ENCODE data around the gene KHNYN. TPM values are rescaled to one million over a fixed set of nuclear protein-coding genes. Genes with fewer than 3 reads are reported as not detected.

The KHNYN gene
- total RNA-seq, 1 experiment from 2014 or later = 25.1 TPM

DNA sequence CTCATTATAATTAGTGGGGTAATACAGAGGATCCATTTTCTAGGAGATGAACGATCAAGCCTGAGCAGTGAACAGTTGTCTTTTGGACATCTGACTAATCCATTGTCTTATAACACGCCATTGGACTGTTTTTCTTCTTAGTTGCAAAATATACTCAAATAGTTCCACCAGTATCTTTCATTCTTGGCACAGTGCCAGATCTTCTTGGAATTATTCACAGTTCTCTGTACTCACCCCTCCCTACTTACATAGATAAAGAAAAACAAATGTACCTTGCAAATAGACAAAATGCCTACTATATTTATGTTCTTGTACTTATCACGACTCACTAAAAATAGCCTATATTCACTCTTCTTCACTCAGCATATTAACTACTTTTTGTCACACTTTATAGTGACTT is 4.0 kb upstream of the KHNYN start:
- peaks cover 3% of the 10 kb centered on the region; the same call in 1 of the 2 replicates for H3K36me3 ChIP-seq
- DNase-seq (ENCODE audit: low read depth in 1 of 2, low spot score in 2 of 2) = peak in 1 of 2 experiments; percentile 20
- H3K4me3 ChIP-seq = no peak overlapping the region
- no peak overlapping the region for H3K27ac ChIP-seq
- no peaks in the 10 kb centered on the region for H3K9me3 ChIP-seq (replicated peaks)
- H3K27me3 ChIP-seq (replicated peaks) = no peaks in the 10 kb centered on the region
- peaks cover 19% of the 10 kb centered on the region for H3K4me1 ChIP-seq (replicated peaks)

- Histone ChIP-seq H3K27me3 (replicated peaks) (no peaks in the 10 kb centered on the region), H3K27ac (no peak overlapping the region), H3K4me3 (no peak overlapping the region), H3K36me3 (peaks cover 9% of the 10 kb centered on the region; the same call in 1 of the 2 replicates), H3K4me1 (replicated peaks) (peaks cover 26% of the 10 kb centered on the region), H3K9me3 (replicated peaks) (no peaks in the 10 kb centered on the region)
- no peak for DNase-seq (ENCODE audit: low read depth in 1 of 2, low spot score in 2 of 2)
These were observed 3.4 kb upstream of the KHNYN start for GRCh38 chr14:24426150-24426911.

DNA sequence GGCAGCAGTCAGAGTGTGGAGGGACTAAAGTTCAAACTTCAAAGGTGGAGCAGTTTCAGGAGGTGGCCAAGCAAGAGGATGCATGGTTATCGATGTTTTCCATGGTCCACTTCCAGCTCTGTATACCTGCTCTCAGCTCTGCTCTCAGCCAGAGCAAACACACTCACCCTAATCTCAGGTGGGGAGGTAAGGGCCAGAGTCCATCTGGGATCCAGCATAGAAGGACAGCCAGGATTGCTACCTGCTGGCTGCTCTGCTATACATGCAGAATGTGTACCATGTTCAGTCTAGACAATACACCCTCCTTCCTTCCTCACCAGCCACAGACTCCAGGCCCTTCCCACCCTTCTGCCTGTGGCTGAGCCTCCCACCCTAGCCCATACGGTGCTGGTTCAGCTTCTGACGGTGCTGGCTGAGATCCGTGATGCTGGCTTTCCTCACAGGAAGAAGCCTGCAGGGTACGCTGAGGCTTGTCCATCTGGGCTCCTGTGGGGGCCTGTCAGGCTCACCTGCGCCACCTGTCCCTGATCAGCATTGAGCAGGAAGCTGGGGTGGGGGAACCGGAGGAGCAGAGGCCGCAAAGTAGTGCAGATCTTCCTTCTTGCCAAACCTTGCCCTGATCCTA is 2.7 kb upstream of the KHNYN start:
- Histone ChIP-seq H3K36me3 (peaks cover 16% of the 10 kb centered on the region), H3K27ac (no peak overlapping the region), H3K4me3 (no peak overlapping the region), H3K27me3 (replicated peaks) (no peaks in the 10 kb centered on the region), H3K9me3 (replicated peaks) (no peaks in the 10 kb centered on the region), H3K4me1 (replicated peaks) (peaks cover 33% of the 10 kb centered on the region)
- DNase-seq (ENCODE audit: low read depth in 1 of 2, low spot score in 2 of 2) = no peak

DNA sequence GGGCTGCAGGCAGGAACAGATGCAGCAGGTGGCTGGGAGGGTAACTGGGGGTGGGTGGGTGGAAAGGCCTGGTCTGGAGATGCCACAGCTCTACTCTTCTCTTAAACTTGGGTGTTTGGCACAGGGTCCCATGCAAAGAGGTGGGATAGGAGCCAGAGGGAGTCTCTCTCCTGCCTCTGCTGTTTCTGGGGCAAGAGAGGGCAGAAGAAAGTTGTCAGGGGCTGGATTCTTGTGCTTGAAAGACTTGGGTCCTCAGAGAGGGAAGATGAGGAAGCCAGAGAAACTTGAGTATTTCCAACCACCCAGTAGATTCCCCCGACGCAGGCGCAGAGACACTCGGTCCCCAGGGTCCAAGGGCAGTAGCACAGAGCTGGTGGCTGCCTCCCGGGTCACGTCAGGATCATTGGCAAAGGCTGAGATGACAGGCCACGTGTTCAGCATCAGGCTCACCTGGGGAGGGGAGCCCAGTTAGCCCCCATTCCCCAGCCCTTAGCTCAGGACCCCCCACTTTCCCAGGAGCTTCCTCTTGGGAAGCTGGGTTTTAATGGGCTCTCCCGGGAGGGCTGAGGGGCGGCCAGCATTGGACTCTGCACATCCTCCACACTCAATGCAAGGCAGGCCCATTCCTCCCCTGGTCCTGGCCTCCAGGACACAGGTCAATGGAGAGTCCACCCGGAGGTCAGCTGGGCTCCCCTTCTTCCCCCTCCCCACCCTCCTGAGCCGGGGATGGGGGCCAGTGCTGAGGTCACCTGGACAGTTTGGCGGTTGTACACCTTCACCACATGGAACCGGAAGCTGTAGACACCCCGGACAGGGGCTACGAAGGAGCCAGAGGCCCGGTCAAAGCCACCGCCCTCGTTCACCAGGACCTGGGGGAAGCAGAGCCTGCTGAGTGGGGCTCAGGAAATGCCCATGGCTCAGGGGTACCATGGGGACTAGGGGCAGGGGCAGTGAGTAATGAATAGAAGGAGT is 1.9 kb upstream of the KHNYN start:
- H3K9me3 ChIP-seq (replicated peaks) = no peaks in the 10 kb centered on the region
- no peak overlapping the region for H3K4me3 ChIP-seq
- peaks cover 34% of the 10 kb centered on the region for H3K4me1 ChIP-seq (replicated peaks)
- peaks cover 24% of the 10 kb centered on the region for H3K36me3 ChIP-seq
- DNase-seq (ENCODE audit: low read depth in 1 of 2, low spot score in 2 of 2) = no peak
- no peak overlapping the region for H3K27ac ChIP-seq
- H3K27me3 ChIP-seq (replicated peaks) = no peaks in the 10 kb centered on the region

DNA sequence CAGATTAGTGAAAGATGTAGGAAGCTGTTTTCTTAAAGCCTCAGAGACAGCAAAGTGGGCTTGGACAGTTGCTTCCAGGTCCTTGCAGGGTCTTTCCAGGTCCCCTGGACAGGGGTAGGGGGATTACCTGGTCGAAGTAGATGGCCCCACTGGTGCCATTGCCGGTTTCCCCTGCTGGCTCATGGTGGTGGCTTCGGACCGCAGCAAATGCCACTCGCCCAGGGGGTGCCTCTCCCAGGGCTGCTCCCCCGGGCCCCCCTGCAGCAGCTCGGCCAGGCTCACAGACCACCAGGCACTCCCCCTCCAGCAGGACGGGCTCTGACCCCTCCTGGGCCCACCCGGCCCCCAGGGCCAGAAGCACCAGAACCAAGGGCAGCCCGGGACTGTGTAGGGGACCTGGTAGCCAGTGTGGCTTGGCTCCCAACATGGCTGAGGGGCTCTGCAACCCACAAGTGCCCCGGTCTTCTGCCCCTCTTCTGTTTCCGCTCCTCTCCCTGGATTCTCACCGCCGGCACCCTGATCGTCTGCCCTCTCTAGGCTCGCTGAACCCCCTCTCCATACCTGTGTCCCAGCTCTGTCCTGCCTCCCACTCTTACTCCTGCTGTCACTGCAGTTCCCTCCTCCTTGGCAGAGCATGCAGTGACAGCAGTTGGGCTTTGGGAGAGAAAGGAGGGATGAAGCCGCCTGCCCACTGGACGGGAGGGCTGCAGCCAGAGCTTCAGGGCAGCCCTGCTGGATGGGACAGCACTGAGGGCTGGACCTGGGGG is 943 bp upstream of the KHNYN start:
- H3K9me3 ChIP-seq (replicated peaks) = no peaks in the 10 kb centered on the region
- DNase-seq (ENCODE audit: low read depth in 1 of 2, low spot score in 2 of 2) = no peak
- no peak overlapping the region for H3K4me3 ChIP-seq
- H3K36me3 ChIP-seq = peaks cover 34% of the 10 kb centered on the region
- H3K27ac ChIP-seq = peak overlapping the region; percentile 99; the same call in 1 of the 2 replicates
- H3K27me3 ChIP-seq (replicated peaks) = no peaks in the 10 kb centered on the region
- H3K4me1 ChIP-seq (replicated peaks) = peaks cover 34% of the 10 kb centered on the region

DNA sequence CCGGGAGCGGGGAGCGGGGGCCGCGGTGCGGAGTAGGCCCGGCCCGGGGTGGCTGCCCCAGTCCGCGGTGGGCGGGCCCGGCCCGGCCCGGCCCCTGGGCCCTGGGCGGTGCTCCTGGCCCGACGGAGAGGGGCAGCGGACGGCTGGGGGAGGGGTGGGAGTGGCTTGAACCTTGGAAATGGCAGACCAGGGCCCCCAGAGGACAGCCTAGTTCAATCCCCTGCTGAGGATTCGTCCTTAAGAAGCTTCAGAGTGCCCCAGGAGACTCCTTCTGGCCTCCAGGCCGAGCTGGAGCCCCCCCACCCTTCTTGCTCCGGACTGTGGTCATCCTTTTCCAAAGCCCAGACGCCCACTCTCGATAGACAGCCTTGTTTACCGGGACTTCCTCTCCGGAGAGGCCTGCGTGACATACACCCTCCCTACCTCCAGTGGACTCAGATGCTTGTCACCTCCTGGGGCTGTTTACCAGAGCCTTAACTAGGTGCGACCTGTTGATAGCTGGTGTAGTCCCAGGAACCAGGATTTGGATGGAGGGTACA is 458 bp downstream of the KHNYN start:
- Histone ChIP-seq H3K4me3 (peak overlapping the region; percentile 77), H3K9me3 (replicated peaks) (no peaks in the 10 kb centered on the region), H3K27ac (peak overlapping the region; percentile 99), H3K27me3 (replicated peaks) (no peaks in the 10 kb centered on the region), H3K36me3 (peaks cover 47% of the 10 kb centered on the region), H3K4me1 (replicated peaks) (peaks cover 34% of the 10 kb centered on the region)
- DNase-seq (ENCODE audit: low read depth in 1 of 2, low spot score in 2 of 2) = peak; percentile 77 to 83

DNA sequence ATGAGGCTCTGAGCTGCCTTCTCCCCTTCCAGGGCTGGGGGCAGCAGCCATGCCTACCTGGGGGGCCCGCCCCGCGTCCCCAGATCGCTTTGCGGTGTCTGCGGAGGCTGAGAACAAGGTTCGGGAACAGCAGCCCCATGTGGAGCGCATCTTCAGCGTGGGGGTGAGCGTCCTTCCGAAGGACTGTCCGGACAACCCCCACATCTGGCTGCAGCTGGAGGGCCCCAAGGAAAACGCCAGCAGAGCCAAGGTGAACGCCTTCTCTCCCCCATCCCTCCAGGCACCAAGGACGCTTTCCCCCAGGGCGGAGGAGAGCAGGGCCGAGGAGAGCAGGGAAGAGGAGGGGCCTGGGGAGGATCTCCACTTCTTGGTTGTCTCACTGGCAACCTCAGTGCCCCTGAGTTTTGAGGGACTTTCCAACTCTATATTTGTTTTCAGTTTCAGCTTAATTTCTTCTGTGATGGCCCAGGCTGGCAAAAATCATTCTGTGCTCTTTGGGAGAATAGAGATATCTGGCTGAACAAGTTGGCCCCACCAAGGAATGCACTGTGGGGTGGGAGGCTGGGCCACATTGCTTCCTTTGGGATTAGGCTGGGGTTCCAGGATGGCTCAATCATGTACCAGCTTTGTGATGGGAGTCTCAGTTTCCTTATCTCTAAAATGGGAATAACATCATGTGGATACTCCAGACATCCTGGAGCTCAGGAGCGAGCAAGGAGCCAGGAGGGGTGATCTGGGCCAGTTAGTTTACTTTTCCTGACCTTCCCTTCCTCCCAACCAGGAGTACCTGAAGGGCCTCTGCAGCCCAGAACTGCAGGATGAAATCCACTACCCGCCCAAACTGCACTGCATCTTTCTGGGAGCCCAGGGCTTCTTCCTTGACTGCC is 1.2 kb downstream of the KHNYN start:
- Histone ChIP-seq H3K4me3 (peak overlapping the region; percentile 77), H3K27me3 (replicated peaks) (no peaks in the 10 kb centered on the region), H3K36me3 (peaks cover 54% of the 10 kb centered on the region), H3K9me3 (replicated peaks) (no peaks in the 10 kb centered on the region), H3K4me1 (replicated peaks) (peaks cover 30% of the 10 kb centered on the region), H3K27ac (peak overlapping the region; percentile 99)
- DNase-seq (ENCODE audit: low read depth in 1 of 2, low spot score in 2 of 2) = peak; percentile 8 to 48

GRCh38 chr14:24431569-24432258 is 2.0 kb downstream of the KHNYN start:
- DNase-seq (ENCODE audit: low read depth in 1 of 2, low spot score in 2 of 2) = peak; percentile 72 to 95
- Histone ChIP-seq H3K4me3 (no peak overlapping the region), H3K27ac (no peak overlapping the region)

GRCh38 chr14:24432259-24433131 is 2.7 kb downstream of the KHNYN start:
- Histone ChIP-seq H3K4me1 (replicated peaks) (peaks cover 26% of the 10 kb centered on the region), H3K27ac (no peak overlapping the region), H3K36me3 (peaks cover 69% of the 10 kb centered on the region), H3K9me3 (replicated peaks) (no peaks in the 10 kb centered on the region), H3K27me3 (replicated peaks) (no peaks in the 10 kb centered on the region), H3K4me3 (no peak overlapping the region)
- DNase-seq (ENCODE audit: low read depth in 1 of 2, low spot score in 2 of 2) = no peak

More at GRCh38 chr14:24431569-24432258, 2.0 kb downstream of the KHNYN start:
- H3K4me1 ChIP-seq (replicated peaks) = peaks cover 26% of the 10 kb centered on the region
- peaks cover 62% of the 10 kb centered on the region for H3K36me3 ChIP-seq
- H3K27me3 ChIP-seq (replicated peaks) = no peaks in the 10 kb centered on the region
- no peaks in the 10 kb centered on the region for H3K9me3 ChIP-seq (replicated peaks)

DNA sequence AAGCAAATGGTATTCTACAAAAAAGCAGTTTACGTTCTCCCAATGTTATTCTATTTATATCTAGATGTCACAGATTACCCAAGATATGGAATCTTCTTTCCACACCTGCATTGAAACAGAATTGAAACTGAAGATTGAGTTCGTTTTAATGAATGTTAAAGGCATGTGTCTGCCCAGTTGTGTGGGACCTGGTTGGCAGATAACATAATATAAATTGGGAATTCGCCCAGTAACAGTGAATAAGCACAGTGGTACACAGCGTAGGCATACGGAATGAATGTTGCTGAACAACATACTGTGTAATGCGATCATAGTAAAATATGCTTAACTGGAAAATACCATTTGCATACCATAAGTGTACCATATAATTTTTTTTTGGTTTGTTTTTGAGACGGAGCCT is 4.3 kb downstream of the KHNYN start:
- H3K4me3 ChIP-seq = no peak overlapping the region
- no peak for DNase-seq (ENCODE audit: low read depth in 1 of 2, low spot score in 2 of 2)
- peaks cover 85% of the 10 kb centered on the region for H3K36me3 ChIP-seq
- H3K27me3 ChIP-seq (replicated peaks) = no peaks in the 10 kb centered on the region
- H3K9me3 ChIP-seq (replicated peaks) = no peaks in the 10 kb centered on the region
- H3K27ac ChIP-seq = no peak overlapping the region
- H3K4me1 ChIP-seq (replicated peaks) = peaks cover 25% of the 10 kb centered on the region

DNA sequence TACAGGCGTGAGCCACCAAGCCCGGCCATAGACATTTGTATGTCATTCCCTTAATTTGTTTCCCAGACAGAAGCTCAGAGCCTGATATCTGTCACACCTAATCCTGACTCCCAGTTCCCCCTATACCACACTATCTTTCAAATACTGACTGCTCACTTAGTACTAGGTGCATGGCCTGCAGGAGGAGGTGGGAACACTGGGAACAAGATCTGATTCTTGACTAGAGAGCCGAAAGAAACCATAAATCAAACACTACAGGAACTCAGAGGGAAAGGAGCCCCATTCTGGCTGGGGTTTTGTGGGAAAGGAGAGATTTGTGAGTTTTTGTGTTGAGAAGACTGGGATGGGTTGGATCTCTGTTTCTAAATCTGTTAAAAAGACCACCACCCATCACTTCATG is 4.9 kb downstream of the KHNYN start:
- H3K27me3 ChIP-seq (replicated peaks) = no peaks in the 10 kb centered on the region
- H3K4me1 ChIP-seq (replicated peaks) = peaks cover 18% of the 10 kb centered on the region
- no peaks in the 10 kb centered on the region for H3K9me3 ChIP-seq (replicated peaks)
- no peak overlapping the region for H3K27ac ChIP-seq
- DNase-seq (ENCODE audit: low read depth in 1 of 2, low spot score in 2 of 2) = no peak
- H3K4me3 ChIP-seq = no peak overlapping the region
- H3K36me3 ChIP-seq = peaks cover 91% of the 10 kb centered on the region
